PFSK-1 (cell line): ENCODE results near the gene PFN1.

Experiments
- FOXP2 ChIP-seq: optimal IDR thresholded peaks from 2 replicates; pipeline ENCODE3; 2011; ENCODE audit warnings: borderline replicate concordance, control low read depth, inconsistent platforms; ENCODE audit not compliant: insufficient read depth; ENCODE audit errors: extremely low read length, extremely low read depth
- POLR2AphosphoS5 ChIP-seq: IDR thresholded peaks from 2 replicates; pipeline ENCODE4 v1.6.1; 2012; ENCODE audit warnings: low read depth, mild to moderate bottlenecking, control low read depth, low read length, moderate library complexity
- REST ChIP-seq, 2 experiments: IDR thresholded peaks; 2 replicates each; pipeline versions ENCODE4 v1.6.1 to v1.8.0; 2011 to 2012; ENCODE audit warnings: low read depth in 2 of 2, low read length in 2 of 2, control low read depth in 1 of 2, inconsistent platforms in 1 of 2, mild to moderate bottlenecking in 1 of 2, moderate library complexity in 1 of 2; ENCODE audit not compliant: insufficient read depth in 1 of 2
- SIN3A ChIP-seq: IDR thresholded peaks from 2 replicates; pipeline ENCODE4 v1.6.1; 2012; ENCODE audit warnings: mild to moderate bottlenecking, low read length, moderate library complexity, borderline replicate concordance; ENCODE audit not compliant: insufficient read depth
- TAF1 ChIP-seq: IDR thresholded peaks from 2 replicates; pipeline ENCODE4 v1.6.1; 2012; ENCODE audit warnings: low read length, control low read depth, borderline replicate concordance; ENCODE audit not compliant: insufficient read depth

PFN1 gene

GRCh38 chr17:4901108-4901647 lies 47.2 kb downstream of the PFN1 start:
- TF ChIP-seq FOXP2 (no peak), REST (IDR thresholded peaks at IDR 0.05; ENCODE audit: insufficient read depth in 1 of 2, low read depth in 2 of 2, low read length in 2 of 2) (no peak), POLR2AphosphoS5 (no peak), SIN3A (no peak), TAF1 (no peak)

- TF ChIP-seq REST (IDR thresholded peaks at IDR 0.05; ENCODE audit: insufficient read depth in 1 of 2, low read depth in 2 of 2, low read length in 2 of 2): no peak
- no peak for TF ChIP-seq FOXP2
- TF ChIP-seq SIN3A: no peak
- TF ChIP-seq POLR2AphosphoS5: no peak
Observed at GRCh38 chr17:4900231-4901107, 47.9 kb downstream of the PFN1 start.

GRCh38 chr17:4899341-4900230 lies 48.7 kb downstream of the PFN1 start, which contains the start of gene C17orf107:
TSS of gene C17orf107 (plus strand) at chr17:4899536. CDS start at chr17:4899763, 227 bp downstream.
- TF ChIP-seq SIN3A (no peak), REST (IDR thresholded peaks at IDR 0.05; ENCODE audit: insufficient read depth in 1 of 2, low read depth in 2 of 2, low read length in 2 of 2) (no peak), TAF1 (no peak), POLR2AphosphoS5 (no peak), FOXP2 (no peak)

- TF ChIP-seq REST (IDR thresholded peaks at IDR 0.05; ENCODE audit: insufficient read depth in 1 of 2, low read depth in 2 of 2, low read length in 2 of 2) (no peak), TAF1 (no peak), POLR2AphosphoS5 (no peak), FOXP2 (no peak)
Observed at GRCh38 chr17:4898927-4899326, 49.4 kb downstream of the PFN1 start.
